ENCODE measurements around the gene IRX4.

The IRX4 gene

GRCh38 chr5:1840741-1841521 is 41.8 kb downstream of the IRX4 start:
- DNase-seq (ENCODE audit: low read depth, low spot score) = no peak
- H3K4me3 ChIP-seq (ENCODE audit: low read depth, low read length) = no peak overlapping the region
- in situ Hi-C loops (cut with HindIII; ENCODE audit: low sequenced_read_pairs) = no loop called here
- no peak for TF ChIP-seq CTCF (IDR thresholded peaks at IDR 0.05; ENCODE audit: low read depth, low read length)

- no peak for TF ChIP-seq CTCF (IDR thresholded peaks at IDR 0.05; ENCODE audit: low read depth, low read length)
- in situ Hi-C loops (cut with HindIII; ENCODE audit: low sequenced_read_pairs) = no loop called here
Observed at GRCh38 chr5:1840071-1840547, 42.6 kb downstream of the IRX4 start.

GRCh38 chr5:1838013-1838412 is 44.7 kb downstream of the IRX4 start:
- in situ Hi-C loops (cut with HindIII; ENCODE audit: low sequenced_read_pairs) = no loop called here
- H3K4me3 ChIP-seq (ENCODE audit: low read depth, low read length) = no peak overlapping the region
- TF ChIP-seq CTCF (IDR thresholded peaks at IDR 0.05; ENCODE audit: low read depth, low read length) = no peak
- no peak for DNase-seq (ENCODE audit: low read depth, low spot score)

More at GRCh38 chr5:1840071-1840547, 42.6 kb downstream of the IRX4 start:
- H3K4me3 ChIP-seq (ENCODE audit: low read depth, low read length) = no peak overlapping the region
- no peak for DNase-seq (ENCODE audit: low read depth, low spot score)

- in situ Hi-C loops (cut with HindIII; ENCODE audit: low sequenced_read_pairs) = no loop called here
- no peak for TF ChIP-seq CTCF (IDR thresholded peaks at IDR 0.05; ENCODE audit: low read depth, low read length)
- no peak overlapping the region for H3K4me3 ChIP-seq (ENCODE audit: low read depth, low read length)
- DNase-seq (ENCODE audit: low read depth, low spot score) = no peak
Observed at GRCh38 chr5:1836891-1837880, 45.5 kb downstream of the IRX4 start.

- in situ Hi-C loops (cut with HindIII; ENCODE audit: low sequenced_read_pairs) = no loop called here
- no peak overlapping the region for H3K4me3 ChIP-seq (ENCODE audit: low read depth, low read length)
- TF ChIP-seq CTCF (IDR thresholded peaks at IDR 0.05; ENCODE audit: low read depth, low read length) = no peak
- DNase-seq (ENCODE audit: low read depth, low spot score) = no peak
Observed at GRCh38 chr5:1836176-1836890, 46.4 kb downstream of the IRX4 start.

- in situ Hi-C loops (cut with HindIII; ENCODE audit: low sequenced_read_pairs) = no loop called here
- DNase-seq (ENCODE audit: low read depth, low spot score) = no peak
- no peak for TF ChIP-seq CTCF (IDR thresholded peaks at IDR 0.05; ENCODE audit: low read depth, low read length)
- H3K4me3 ChIP-seq (ENCODE audit: low read depth, low read length) = no peak overlapping the region
Observed at GRCh38 chr5:1835431-1835830, 47.3 kb downstream of the IRX4 start.
